ENCODE results near the gene NGEF.
"Not testable (repeated sequence)": the region's sequence is repeated elsewhere in the genome, so short reads cannot be mapped to it uniquely, and the experiment has no call there.

Gene NGEF

GRCh38 chr2:232926431-232926939 is 86.6 kb downstream of the NGEF start:
- no peak for DNase-seq

- DNase-seq, result no peak
These were observed 87.3 kb downstream of the NGEF start for GRCh38 chr2:232925821-232926156.

- no peak for DNase-seq
These were observed 87.8 kb downstream of the NGEF start for GRCh38 chr2:232925153-232925820.

- DNase-seq, result no peak
These were observed 88.6 kb downstream of the NGEF start for GRCh38 chr2:232924433-232924832.

GRCh38 chr2:232920760-232921159 is 92.3 kb downstream of the NGEF start:
- DNase-seq, result no peak

GRCh38 chr2:232920055-232920454 is 93.0 kb downstream of the NGEF start:
- DNase-seq, result no peak

GRCh38 chr2:232919141-232919540 is 93.9 kb downstream of the NGEF start:
- no peak for DNase-seq

GRCh38 chr2:232913903-232914302 is 99.2 kb downstream of the NGEF start:
- no peak for DNase-seq

- no peak for DNase-seq
These were observed 101.3 kb downstream of the NGEF start for GRCh38 chr2:232911712-232912277.

- no peak for DNase-seq
These were observed 102.7 kb downstream of the NGEF start for GRCh38 chr2:232910376-232910775.

- no peak for DNase-seq
These were observed 104.4 kb downstream of the NGEF start for GRCh38 chr2:232908695-232909094.

GRCh38 chr2:232907718-232908085 is 105.4 kb downstream of the NGEF start:
- not testable (repeated sequence) for DNase-seq

- DNase-seq, result not testable (repeated sequence)
These were observed 106.0 kb downstream of the NGEF start for GRCh38 chr2:232906867-232907717.

- no peak for DNase-seq
These were observed 109.1 kb downstream of the NGEF start for GRCh38 chr2:232903989-232904388.

GRCh38 chr2:232901736-232902578 is 111.1 kb downstream of the NGEF start:
- DNase-seq, result no peak

- DNase-seq, result no peak
These were observed 112.0 kb downstream of the NGEF start for GRCh38 chr2:232900811-232901735.

GRCh38 chr2:232898592-232899543 is 114.2 kb downstream of the NGEF start:
- DNase-seq, result no peak

GRCh38 chr2:232897598-232898408 is 115.3 kb downstream of the NGEF start:
- DNase-seq, result no peak

- DNase-seq, result no peak
These were observed 116.1 kb downstream of the NGEF start for GRCh38 chr2:232896720-232897597.

All from central memory CD4-positive, alpha-beta T cell (primary cell).